Measurements from ENCODE around the gene MNX1.
A peak's percentile ranks its signal among the peaks of the same experiment; 100 is the strongest.

- no peak for TF ChIP-seq CTCF (IDR thresholded peaks at IDR 0.05)
- peak; percentile 76 for TF ChIP-seq EZH2 (IDR thresholded peaks at IDR 0.05)
- TF ChIP-seq EZH2phosphoT487 (IDR thresholded peaks at IDR 0.05), result peak; percentile 66
Measured at GRCh38 chr7:157001920-157002818, 8.3 kb downstream of the MNX1 start.
